RWPE1 (cell line): ENCODE measurements around the gene NMT1.
A peak's percentile ranks its signal among the peaks of the same experiment; 100 is the strongest.

Experiments used
- CTCF ChIA-PET: fragments of 350-600 bp; sonication (Branson Sonifier 250); formaldehyde crosslinking; extraction: SDS; loops from one replicate; lab custom pipeline; 2021; lab: Yijun Ruan, JAX
- POLR2A ChIA-PET: fragments of 400-600 bp; formaldehyde crosslinking; extraction: SDS; loops from one replicate; lab custom pipeline; 2020; ENCODE audit warnings: antibody characterized with exemption; ENCODE audit not compliant: low non-redundant PET; lab: Yijun Ruan, JAX
- DNase-seq: peaks from one replicate; pipeline ENCODE4 v3.0.0; 2012; ENCODE audit warnings: low spot score
- H3K27ac ChIP-seq: fragments of 450-650 bp; 2 replicates; pipeline ENCODE4 v1.5.1; 2017
- TF ChIP-seq, protein P1 (sequence below): fragments of 450-650 bp; conservative IDR thresholded peaks from 2 replicates; pipeline ENCODE4 v1.5.1; 2017; ENCODE audit warnings: low read depth, mild to moderate bottlenecking

NMT1 gene

DNA sequence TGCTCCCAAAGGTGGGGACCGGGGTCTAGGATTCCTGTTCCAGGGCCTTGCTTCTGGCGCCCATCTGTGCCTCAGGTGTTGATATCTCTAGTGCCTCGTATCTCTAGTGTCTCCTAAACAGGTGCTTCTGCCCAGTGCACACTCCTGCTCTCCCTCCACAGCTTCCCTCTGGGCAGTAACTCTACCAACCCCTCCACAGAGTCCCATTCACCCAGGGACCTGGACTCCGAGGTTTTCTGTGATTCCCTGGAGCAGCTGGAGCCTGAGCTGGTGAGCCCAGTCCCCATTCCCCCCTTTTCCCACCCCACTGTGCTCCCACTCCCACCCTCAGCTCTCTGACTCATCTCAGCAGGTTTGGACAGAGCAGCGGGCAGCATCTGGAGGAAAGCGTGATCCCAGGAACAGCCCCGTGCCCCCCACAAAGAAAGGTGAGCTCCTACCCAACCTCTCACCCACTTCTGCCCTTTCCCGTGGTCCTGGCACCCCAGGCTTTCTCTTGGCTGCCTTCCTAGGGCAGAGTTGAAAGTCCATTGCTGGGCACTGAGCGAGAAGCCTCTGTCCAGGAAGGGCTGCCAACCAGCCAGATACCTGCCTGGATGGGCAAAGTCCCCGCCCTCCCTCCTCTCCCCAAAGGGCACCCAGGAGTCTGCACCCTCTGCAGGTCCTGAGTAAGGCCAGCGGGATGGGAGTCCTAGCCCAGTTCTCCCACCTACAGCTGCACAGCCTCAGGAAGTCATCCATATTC lies 76.6 kb downstream of the NMT1 start:
- H3K27ac ChIP-seq = peak overlapping the region; percentile 59
- TF ChIP-seq, protein P1, sequence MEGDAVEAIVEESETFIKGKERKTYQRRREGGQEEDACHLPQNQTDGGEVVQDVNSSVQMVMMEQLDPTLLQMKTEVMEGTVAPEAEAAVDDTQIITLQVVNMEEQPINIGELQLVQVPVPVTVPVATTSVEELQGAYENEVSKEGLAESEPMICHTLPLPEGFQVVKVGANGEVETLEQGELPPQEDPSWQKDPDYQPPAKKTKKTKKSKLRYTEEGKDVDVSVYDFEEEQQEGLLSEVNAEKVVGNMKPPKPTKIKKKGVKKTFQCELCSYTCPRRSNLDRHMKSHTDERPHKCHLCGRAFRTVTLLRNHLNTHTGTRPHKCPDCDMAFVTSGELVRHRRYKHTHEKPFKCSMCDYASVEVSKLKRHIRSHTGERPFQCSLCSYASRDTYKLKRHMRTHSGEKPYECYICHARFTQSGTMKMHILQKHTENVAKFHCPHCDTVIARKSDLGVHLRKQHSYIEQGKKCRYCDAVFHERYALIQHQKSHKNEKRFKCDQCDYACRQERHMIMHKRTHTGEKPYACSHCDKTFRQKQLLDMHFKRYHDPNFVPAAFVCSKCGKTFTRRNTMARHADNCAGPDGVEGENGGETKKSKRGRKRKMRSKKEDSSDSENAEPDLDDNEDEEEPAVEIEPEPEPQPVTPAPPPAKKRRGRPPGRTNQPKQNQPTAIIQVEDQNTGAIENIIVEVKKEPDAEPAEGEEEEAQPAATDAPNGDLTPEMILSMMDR = no peak
- ChIA-PET CTCF (interaction anchor here (0.6 to 2.8 kb wide), 3 partner anchors 59 to 274 kb away, joined by 3 to 65 read pairs (median 8); no protein-coding TSS in a partner anchor), POLR2A (no interaction called here)
- no peak for DNase-seq

DNA sequence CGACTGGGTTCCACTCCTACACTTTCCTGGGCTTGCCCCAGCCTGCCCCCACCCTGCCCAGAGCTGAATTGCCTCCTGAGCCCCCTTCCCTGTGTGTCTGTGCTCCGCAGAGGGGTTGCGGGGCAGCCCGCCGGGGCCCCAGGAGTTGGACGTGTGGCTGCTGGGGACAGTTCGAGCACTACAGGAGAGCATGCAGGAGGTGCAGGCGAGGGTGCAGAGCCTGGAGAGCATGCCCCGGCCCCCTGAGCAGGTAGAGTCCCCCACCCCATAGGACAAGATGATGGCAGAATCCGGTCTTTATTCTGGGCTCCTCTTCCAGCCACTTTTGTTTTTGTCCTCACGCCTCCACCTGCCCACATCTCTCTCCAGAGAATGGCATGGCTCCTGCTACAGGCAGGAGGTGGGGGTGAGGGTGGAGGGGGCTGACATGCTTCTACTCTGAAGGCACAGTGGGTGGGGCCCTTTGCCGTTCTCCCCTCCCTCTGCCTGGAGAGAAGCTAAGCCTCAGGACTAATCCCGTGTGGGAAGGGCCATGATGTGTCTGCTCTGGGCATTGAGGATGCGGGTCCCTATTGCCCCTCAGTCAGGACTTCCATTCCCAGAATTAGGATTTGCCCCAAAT lies 77.9 kb downstream of the NMT1 start:
- TF ChIP-seq, protein P1 = no peak
- H3K27ac ChIP-seq = peak overlapping the region; percentile 30; the same call in 1 of the 2 replicates
- DNase-seq = no peak
- ChIA-PET CTCF (interaction anchor here (0.7 to 1.5 kb wide), 3 partner anchors 13 to 292 kb away, joined by 3 to 4 read pairs (median 3); partner anchors contain the start of genes HEXIM2 and HIGD1B), POLR2A (interaction anchor here (1.0 kb wide), 1 partner anchor 10 kb away, joined by 5 read pairs; the partner anchor contains the start of gene HEXIM1)

DNA sequence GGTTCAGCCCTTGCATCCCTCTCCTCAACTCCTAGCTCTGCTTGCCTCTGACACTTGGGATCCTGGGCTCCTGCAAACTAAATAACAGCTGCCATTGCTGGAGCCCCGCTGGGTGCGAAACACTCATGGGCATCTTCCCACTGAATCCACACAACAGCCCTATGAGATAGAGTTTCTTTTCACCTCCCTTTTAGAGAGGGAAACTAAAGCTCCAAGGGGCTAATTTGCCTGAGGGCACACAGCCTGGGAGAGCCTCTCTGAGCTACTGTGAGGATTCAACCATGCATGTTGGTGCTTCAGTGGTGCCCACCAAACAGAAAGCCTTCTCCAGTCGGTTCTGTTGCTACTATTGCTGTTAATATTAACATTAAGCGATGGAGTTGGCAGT lies 78.4 kb downstream of the NMT1 start:
- CTCF ChIA-PET = interaction anchor here (0.7 to 1.5 kb wide), 2 partner anchors 13 to 22 kb away, joined by 3 read pairs; partner anchors contain the start of gene HEXIM2
- peak overlapping the region; percentile 30 for H3K27ac ChIP-seq
- TF ChIP-seq, protein P1 = no peak
- DNase-seq = no peak
- POLR2A ChIA-PET = interaction anchor here (1.0 kb wide), 1 partner anchor 9 kb away, joined by 5 read pairs; the partner anchor contains the start of gene HEXIM1

DNA sequence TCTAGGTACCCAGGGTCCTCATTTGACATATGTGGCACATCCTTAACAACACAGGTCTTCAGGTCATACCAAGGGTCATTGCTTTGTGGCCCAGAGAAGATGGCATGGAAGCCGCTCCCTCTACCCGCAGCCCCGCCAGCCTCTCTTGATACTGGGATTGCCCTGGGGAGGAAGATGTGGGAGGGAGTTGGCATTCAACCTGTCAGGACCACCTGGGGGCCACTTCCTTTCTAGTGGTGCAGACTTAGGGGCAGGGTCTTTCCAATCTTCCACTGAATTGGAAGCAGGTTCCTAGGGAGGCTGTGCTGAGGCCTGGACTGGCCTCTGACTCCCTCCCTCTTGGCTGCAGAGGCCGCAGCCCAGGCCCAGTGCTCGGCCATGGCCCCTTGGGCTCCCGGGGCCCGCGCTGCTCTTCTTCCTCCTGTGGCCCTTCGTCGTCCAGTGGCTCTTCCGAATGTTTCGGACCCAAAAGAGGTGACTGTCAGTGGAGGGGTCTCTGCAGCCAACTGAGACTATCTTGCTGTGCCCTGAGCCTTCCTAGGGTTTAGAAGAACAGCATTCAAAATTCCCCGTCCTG lies 82.1 kb downstream of the NMT1 start:
- H3K27ac ChIP-seq = peak overlapping the region; percentile 95
- DNase-seq = no peak
- ChIA-PET POLR2A (interaction anchor here (0.5 to 1.0 kb wide), 2 partner anchors 8 to 10 kb away, joined by 3 to 4 read pairs; partner anchors contain the start of gene ACBD4), CTCF (interaction anchor here (0.7 to 1.4 kb wide), 3 partner anchors 8 to 54 kb away, joined by 3 to 10 read pairs (median 9); partner anchors contain the start of gene ACBD4)
- TF ChIP-seq, protein P1 = no peak

DNA sequence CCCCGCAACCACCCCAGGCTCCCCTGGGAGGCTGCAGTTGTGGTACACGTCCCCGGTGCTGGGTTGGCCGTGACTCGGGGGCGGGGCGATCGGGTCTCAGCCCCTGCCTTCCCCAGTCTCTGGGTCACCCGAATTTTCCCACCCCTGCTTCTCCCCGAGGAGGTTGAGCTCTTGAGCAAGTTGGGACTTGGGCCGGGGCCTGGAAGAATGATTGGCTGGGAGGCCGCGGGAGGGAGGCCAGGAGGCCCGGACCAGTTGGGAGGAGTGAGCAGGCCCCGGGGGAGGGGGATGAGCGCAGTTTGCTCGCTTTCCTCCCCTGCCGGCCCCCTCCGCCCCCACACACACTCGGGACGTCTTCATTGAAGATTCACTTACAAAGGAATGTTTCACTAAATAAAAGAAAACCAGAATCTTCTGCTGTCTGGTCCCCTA lies 82.7 kb downstream of the NMT1 start:
- no peak for DNase-seq
- peak overlapping the region; percentile 95 for H3K27ac ChIP-seq
- ChIA-PET CTCF (interaction anchor here (0.6 to 1.4 kb wide), 3 partner anchors 8 to 1956 kb away, joined by 3 to 10 read pairs (median 9); partner anchors contain the start of gene ACBD4), POLR2A (interaction anchor here (0.5 to 1.0 kb wide), 2 partner anchors 8 to 9 kb away, joined by 3 to 4 read pairs; partner anchors contain the start of gene ACBD4)
- TF ChIP-seq, protein P1 = no peak
